Thyroid gland (tissue), 4 donors: Measurements from ENCODE around the gene GPR78.

ENCODE experiments used
- CTCF ChIP-seq, 6 experiments: fragments of 200-600 bp in 3 of 6; fragments of 450-650 bp in 3 of 6; sonication (generic) in 3 of 6; IDR thresholded peaks; one replicate each; pipeline ENCODE4 v1.5.1; 2016 to 2019; ENCODE audit warnings: antibody characterized with exemption in 6 of 6, mild to moderate bottlenecking in 2 of 6, inconsistent platforms in 1 of 6, moderate library complexity in 1 of 6
- POLR2A ChIP-seq, 2 donors: fragments of 450-650 bp; IDR thresholded peaks; one replicate each; pipeline ENCODE4 v1.6.1; 2017; ENCODE audit warnings: antibody characterized with exemption in 2 of 2, mild to moderate bottlenecking in 2 of 2, moderate library complexity in 1 of 2

- TF ChIP-seq CTCF (IDR thresholded peaks at IDR 0.05) (no peak), POLR2A (IDR thresholded peaks at IDR 0.05) (no peak)
Observed at GRCh38 chr4:8573266-8573665, 6.9 kb upstream of the GPR78 start.
